ENCODE data around the gene GLCCI1. TPM values are rescaled to one million over a fixed set of nuclear protein-coding genes. Genes with fewer than 3 reads are reported as not detected.

Gene GLCCI1
- total and polyA plus RNA-seq, 2 of the 13 experiments (the other 11 are each of a cell fraction or from before 2014, with no cell fraction given) = 1.3 to 1.7 TPM

- TF ChIP-seq CENPT (CRISPR knock-in tag; IDR thresholded peaks at IDR 0.05; ENCODE audit: low read depth) = no peak
- TF ChIP-seq KDM2A (CRISPR knock-in tag; IDR thresholded peaks at IDR 0.05; ENCODE audit: borderline replicate concordance, low read depth) = peak; percentile 91
- TF ChIP-seq, protein P1, sequence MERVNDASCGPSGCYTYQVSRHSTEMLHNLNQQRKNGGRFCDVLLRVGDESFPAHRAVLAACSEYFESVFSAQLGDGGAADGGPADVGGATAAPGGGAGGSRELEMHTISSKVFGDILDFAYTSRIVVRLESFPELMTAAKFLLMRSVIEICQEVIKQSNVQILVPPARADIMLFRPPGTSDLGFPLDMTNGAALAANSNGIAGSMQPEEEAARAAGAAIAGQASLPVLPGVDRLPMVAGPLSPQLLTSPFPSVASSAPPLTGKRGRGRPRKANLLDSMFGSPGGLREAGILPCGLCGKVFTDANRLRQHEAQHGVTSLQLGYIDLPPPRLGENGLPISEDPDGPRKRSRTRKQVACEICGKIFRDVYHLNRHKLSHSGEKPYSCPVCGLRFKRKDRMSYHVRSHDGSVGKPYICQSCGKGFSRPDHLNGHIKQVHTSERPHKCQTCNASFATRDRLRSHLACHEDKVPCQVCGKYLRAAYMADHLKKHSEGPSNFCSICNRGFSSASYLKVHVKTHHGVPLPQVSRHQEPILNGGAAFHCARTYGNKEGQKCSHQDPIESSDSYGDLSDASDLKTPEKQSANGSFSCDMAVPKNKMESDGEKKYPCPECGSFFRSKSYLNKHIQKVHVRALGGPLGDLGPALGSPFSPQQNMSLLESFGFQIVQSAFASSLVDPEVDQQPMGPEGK (CRISPR knock-in tag; IDR thresholded peaks at IDR 0.05) = peak; percentile 76
- TF ChIP-seq GATAD1 (CRISPR knock-in tag; IDR thresholded peaks at IDR 0.05) = peak; percentile 36; the same call in 1 of the 2 replicates
- TF ChIP-seq MTF2 (CRISPR knock-in tag; IDR thresholded peaks at IDR 0.05; ENCODE audit: borderline replicate concordance) = no peak
- TF ChIP-seq ZNF124 (CRISPR knock-in tag; IDR thresholded peaks at IDR 0.05) = peak; percentile 60; the same call in 1 of the 2 replicates
- TF ChIP-seq ZNF510 (CRISPR knock-in tag; IDR thresholded peaks at IDR 0.05; ENCODE audit: low read depth) = 0 out of 2 replicates have a peak, but pooled peaks have one; percentile 79
- peak; percentile 82 for TF ChIP-seq HNRNPK (IDR thresholded peaks at IDR 0.05; ENCODE audit: low read depth, low read length, poor library complexity, severe bottlenecking)
- TF ChIP-seq HNRNPH1 (optimal IDR thresholded peaks at IDR 0.05; ENCODE audit: low read depth, low read length) = no peak
- no peak for TF ChIP-seq HDAC2 (CRISPR knock-in tag; IDR thresholded peaks at IDR 0.05)
- TF ChIP-seq DNMT1 (CRISPR knock-in tag; IDR thresholded peaks at IDR 0.05) = no peak
- TF ChIP-seq, protein P2, sequence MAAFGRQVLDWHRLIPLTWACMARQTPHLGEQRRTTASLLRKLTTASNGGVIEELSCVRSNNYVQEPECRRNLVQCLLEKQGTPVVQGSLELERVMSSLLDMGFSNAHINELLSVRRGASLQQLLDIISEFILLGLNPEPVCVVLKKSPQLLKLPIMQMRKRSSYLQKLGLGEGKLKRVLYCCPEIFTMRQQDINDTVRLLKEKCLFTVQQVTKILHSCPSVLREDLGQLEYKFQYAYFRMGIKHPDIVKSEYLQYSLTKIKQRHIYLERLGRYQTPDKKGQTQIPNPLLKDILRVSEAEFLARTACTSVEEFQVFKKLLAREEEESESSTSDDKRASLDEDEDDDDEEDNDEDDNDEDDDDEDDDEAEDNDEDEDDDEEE (CRISPR knock-in tag; IDR thresholded peaks at IDR 0.05) = no peak
- no peak for TF ChIP-seq KAT8 (CRISPR knock-in tag; IDR thresholded peaks at IDR 0.05)
- TF ChIP-seq ZNF772 (CRISPR knock-in tag; IDR thresholded peaks at IDR 0.05) = no peak
- no peak for TF ChIP-seq SUZ12 (IDR thresholded peaks at IDR 0.05; ENCODE audit: low read depth, low read length)
- TF ChIP-seq, protein P3, sequence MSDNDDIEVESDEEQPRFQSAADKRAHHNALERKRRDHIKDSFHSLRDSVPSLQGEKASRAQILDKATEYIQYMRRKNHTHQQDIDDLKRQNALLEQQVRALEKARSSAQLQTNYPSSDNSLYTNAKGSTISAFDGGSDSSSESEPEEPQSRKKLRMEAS (IDR thresholded peaks at IDR 0.05) = peak; percentile 16
- TF ChIP-seq ZNF17 (CRISPR knock-in tag; IDR thresholded peaks at IDR 0.05) = no peak
- TF ChIP-seq, protein P4, sequence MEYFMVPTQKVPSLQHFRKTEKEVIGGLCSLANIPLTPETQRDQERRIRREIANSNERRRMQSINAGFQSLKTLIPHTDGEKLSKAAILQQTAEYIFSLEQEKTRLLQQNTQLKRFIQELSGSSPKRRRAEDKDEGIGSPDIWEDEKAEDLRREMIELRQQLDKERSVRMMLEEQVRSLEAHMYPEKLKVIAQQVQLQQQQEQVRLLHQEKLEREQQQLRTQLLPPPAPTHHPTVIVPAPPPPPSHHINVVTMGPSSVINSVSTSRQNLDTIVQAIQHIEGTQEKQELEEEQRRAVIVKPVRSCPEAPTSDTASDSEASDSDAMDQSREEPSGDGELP (IDR thresholded peaks at IDR 0.05; ENCODE audit: borderline replicate concordance, low read depth) = no peak
- no peak for TF ChIP-seq SIX4 (CRISPR knock-in tag; IDR thresholded peaks at IDR 0.05)
- no peak for TF ChIP-seq LCORL (IDR thresholded peaks at IDR 0.05)
- peak; percentile 52; the same call in 1 of the 2 replicates for TF ChIP-seq LCORL (CRISPR knock-in tag; IDR thresholded peaks at IDR 0.05)
- TF ChIP-seq GFI1 (CRISPR knock-in tag; IDR thresholded peaks at IDR 0.05; ENCODE audit: borderline replicate concordance) = 0 out of 2 replicates have a peak, but pooled peaks have one; percentile 30
- peak; percentile 72 for TF ChIP-seq AGO2 (optimal IDR thresholded peaks at IDR 0.05; ENCODE audit: low read depth, low read length)
- peak; percentile 91 for TF ChIP-seq SP4 (CRISPR knock-in tag; IDR thresholded peaks at IDR 0.05)
- TF ChIP-seq ZBTB37 (CRISPR knock-in tag; IDR thresholded peaks at IDR 0.05) = no peak
- peak; percentile 46; the same call in 1 of the 2 replicates for TF ChIP-seq GATAD2A (CRISPR knock-in tag; IDR thresholded peaks at IDR 0.05)
Observed at GRCh38 chr7:7968544-7969305, at the start of gene GLCCI1 (continued).
